A549 (cell line): ENCODE results near the gene PROSER3. TPM values are rescaled to one million over a fixed set of nuclear protein-coding genes. Genes with fewer than 3 reads are reported as not detected.
A peak's percentile ranks its signal among the peaks of the same experiment; 100 is the strongest.

Experiments
- ATAC-seq, 2 experiments: fragments of 200-7000 bp in 1 of 2; fragments of >200 bp in 1 of 2; cut with Nextera tagmentation in 1 of 2; cut with Tn5 transposase in 1 of 2; 3 replicates each; pipeline versions ENCODE4 v1.8.0 to v1.9.1; 2018 to 2020; ENCODE audit warnings: mild to moderate bottlenecking in 1 of 2, moderate library complexity in 1 of 2
- CTCF ChIA-PET: fragments of 300-600 bp; sonication (Branson Sonifier 250); formaldehyde crosslinking; extraction: SDS; loops from one replicate; lab custom pipeline; 2021; ENCODE audit warnings: antibody characterized with exemption, inconsistent platforms; lab: Yijun Ruan, JAX
- POLR2A ChIA-PET: fragments of 350-600 bp; formaldehyde crosslinking; extraction: SDS; loops from one replicate; lab custom pipeline; 2021; ENCODE audit warnings: antibody characterized with exemption, inconsistent platforms; lab: Yijun Ruan, JAX
- DNase-seq, 2 experiments: peaks; one replicate each; pipeline versions ENCODE4 v3.0.0 to v3.0.0-alpha.2; 2011 to 2016; ENCODE audit warnings: low read depth in 1 of 2, low spot score in 1 of 2
- FAIRE-seq: peaks from 2 replicates; lab custom pipeline; 2011; peaks lifted over from hg19 to GRCh38; lab: Jason Lieb, UNC
- H3K27ac ChIP-seq, 2 experiments: fragments of >200 bp; sonication (Bioruptor Twin); formaldehyde crosslinking; 3 replicates each; pipeline ENCODE4 v1.5.1; 2016 to 2017
- H3K4me1 ChIP-seq: fragments of >200 bp; sonication (Bioruptor Twin); formaldehyde crosslinking; 3 replicates; pipeline ENCODE4 v1.6.1; 2016
- H3K4me2 ChIP-seq: fragments of >200 bp; sonication (Bioruptor Twin); formaldehyde crosslinking; 3 replicates; pipeline ENCODE4 v1.6.1; 2016
- H3K4me3 ChIP-seq: fragments of >200 bp; sonication (Bioruptor Twin); formaldehyde crosslinking; 3 replicates; pipeline ENCODE4 v1.5.1; 2016
- H3K9me3 ChIP-seq: fragments of >200 bp; sonication (Bioruptor Twin); formaldehyde crosslinking; 3 replicates; pipeline ENCODE4 v1.6.1; 2016
- BCL3 ChIP-seq: fragments of >200 bp; sonication (Bioruptor Twin); formaldehyde crosslinking; IDR thresholded peaks from 3 replicates; pipeline ENCODE4 v1.6.1; 2016
- BHLHE40 ChIP-seq: IDR thresholded peaks from 2 replicates; pipeline ENCODE4 v1.6.1; 2012; ENCODE audit warnings: low read depth, low read length, inconsistent platforms
- CBX2 ChIP-seq: fragments of 200-600 bp; sonication (generic); IDR thresholded peaks from 2 replicates; pipeline ENCODE4 v1.6.1; 2016; ENCODE audit warnings: low read depth, mild to moderate bottlenecking, borderline replicate concordance
- CBX8 ChIP-seq: fragments of 200-600 bp; sonication (generic); IDR thresholded peaks from 2 replicates; pipeline ENCODE4 v1.6.1; 2016
- CEBPB ChIP-seq, 2 experiments: fragments of >200 bp in 1 of 2; sonication (Bioruptor Twin) in 1 of 2; formaldehyde crosslinking in 1 of 2; IDR thresholded peaks; 2 replicates each; pipeline ENCODE4 v1.6.1; 2012 to 2016
- CHD2 ChIP-seq: fragments of 150-350 bp; IDR thresholded peaks from 2 replicates; pipeline ENCODE4 v1.6.1; 2014; ENCODE audit warnings: low read length; ENCODE audit not compliant: partially characterized antibody
- CHD4 ChIP-seq: fragments of 200-600 bp; sonication (generic); IDR thresholded peaks from 2 replicates; pipeline ENCODE4 v1.6.1; 2016; ENCODE audit warnings: antibody characterized with exemption, mild to moderate bottlenecking, borderline replicate concordance
- ESRRA ChIP-seq: fragments of 150-350 bp; IDR thresholded peaks from 2 replicates; pipeline ENCODE4 v1.6.1; 2014; ENCODE audit warnings: mild to moderate bottlenecking, low read length, borderline replicate concordance
- HOXA7 ChIP-seq: fragments of 250-450 bp; sonication (Bioruptor Pico); IDR thresholded peaks from 2 replicates; pipeline ENCODE4 v1.5.0; 2020; ENCODE audit warnings: mild to moderate bottlenecking, moderate library complexity
- HOXB13 ChIP-seq: fragments of 250-450 bp; sonication (Bioruptor Pico); IDR thresholded peaks from 2 replicates; pipeline ENCODE4 v1.5.0; 2020; ENCODE audit warnings: low read depth, mild to moderate bottlenecking, moderate library complexity
- JUN ChIP-seq, 2 experiments: fragments of >200 bp; sonication (Bioruptor Twin); formaldehyde crosslinking; IDR thresholded peaks; 2 replicates in 1 of 2; 3 replicates in 1 of 2; pipeline ENCODE4 v1.6.1; 2016 to 2017
- JUNB ChIP-seq: fragments of >200 bp; sonication (Bioruptor Twin); formaldehyde crosslinking; IDR thresholded peaks from 2 replicates; pipeline ENCODE4 v1.6.1; 2016
- MAX ChIP-seq: IDR thresholded peaks from 2 replicates; pipeline ENCODE4 v1.6.1; 2012
- MAZ ChIP-seq: fragments of 150-350 bp; IDR thresholded peaks from 2 replicates; pipeline ENCODE4 v1.6.1; 2014; ENCODE audit warnings: antibody characterized with exemption, low read depth, low read length, borderline replicate concordance
- MYC ChIP-seq: IDR thresholded peaks from 2 replicates; pipeline ENCODE4 v1.6.1; 2012; ENCODE audit warnings: mild to moderate bottlenecking, inconsistent platforms, low read length, improper control_type of control experiment, borderline replicate concordance
- NFE2L2 ChIP-seq: fragments of 150-350 bp; conservative IDR thresholded peaks from 2 replicates; pipeline ENCODE4 v1.6.1; 2014; ENCODE audit warnings: low read length
- POLR2AphosphoS2 ChIP-seq: conservative IDR thresholded peaks from 2 replicates; pipeline ENCODE4 v1.6.1; 2012; ENCODE audit warnings: low read length, improper control_type of control experiment, inconsistent platforms
- RCOR1 ChIP-seq: fragments of 150-350 bp; IDR thresholded peaks from 2 replicates; pipeline ENCODE4 v1.6.1; 2014; ENCODE audit warnings: antibody characterized with exemption, low read length, low read depth
- SREBF2 ChIP-seq: fragments of 450-650 bp; IDR thresholded peaks from 2 replicates; pipeline ENCODE4 v1.6.1; 2014; ENCODE audit warnings: mild to moderate bottlenecking, moderate library complexity
- WGBS: methylation state at CpG from one replicate; pipeline ENCODE4 v1.1.6; 2017; ENCODE audit errors: missing lambda C conversion rate; 5-methylcytosine and 5-hydroxymethylcytosine counted together
- polyA minus RNA-seq: library from RNA; depleted of rRNA, polyadenylated mRNA; stranded (reverse); fragments of >200 nt; gene quantifications from 2 replicates; pipeline ENCODE4 v1.2.3, GENCODE V29; 2011; rRNA and poly(A)+ RNA removed
- polyA plus RNA-seq, 4 experiments: library from polyadenylated mRNA; depleted of rRNA in 3 of 4; stranded (reverse); fragments of >200 nt; fragmentation: RNase III in 1 of 4; extraction: RNeasy Plus Mini Kit Qiagen cat#74134 plus additional on column Dnase treatment in 1 of 4; gene quantifications; 2 replicates in 3 of 4; 3 replicates in 1 of 4; pipeline ENCODE4 v1.2.3, GENCODE V29; 2011 to 2017
- TF ChIP-seq, protein P1 (sequence below): fragments of 250-450 bp; sonication (Bioruptor Pico); IDR thresholded peaks from 2 replicates; pipeline ENCODE4 v1.5.0; 2021; ENCODE audit warnings: mild to moderate bottlenecking, moderate library complexity, borderline replicate concordance
- TF ChIP-seq, protein P2 (sequence below): fragments of 250-450 bp; sonication (Bioruptor Pico); IDR thresholded peaks from 2 replicates; pipeline ENCODE4 v1.5.0; 2020; ENCODE audit warnings: low read depth, mild to moderate bottlenecking, moderate library complexity
- TF ChIP-seq, protein P3 (sequence below): fragments of 200-600 bp; sonication (generic); IDR thresholded peaks from 2 replicates; pipeline ENCODE4 v1.6.1; 2016; ENCODE audit warnings: antibody characterized with exemption, mild to moderate bottlenecking, moderate library complexity
- TF ChIP-seq, protein P4 (sequence below): IDR thresholded peaks from 2 replicates; pipeline ENCODE4 v1.6.1; 2012
- TF ChIP-seq, protein P5 (sequence below): fragments of >200 bp; sonication (Bioruptor Twin); formaldehyde crosslinking; IDR thresholded peaks from 2 replicates; pipeline ENCODE4 v1.6.1; 2016
- TF ChIP-seq, protein P6 (sequence below): IDR thresholded peaks from 2 replicates; pipeline ENCODE4 v1.6.1; 2012; ENCODE audit warnings: low read depth, borderline replicate concordance

The PROSER3 gene
- polyA plus RNA-seq (2011; rRNA removed): 19.5 and 30.8 TPM in 2 replicates
- 30.2 and 38.8 TPM in 2 replicates for polyA plus RNA-seq (2012; cell fraction: cytosol; rRNA removed)
- polyA plus RNA-seq (2012; cell fraction: nucleus; rRNA removed): 137 and 148 TPM in 2 replicates
- polyA plus RNA-seq (2017; fragmentation: RNase III; extraction: RNeasy Plus Mini Kit Qiagen cat#74134 plus additional on column Dnase treatment): 24.4 to 27.6 TPM (median 25.3 TPM) in 3 replicates
- 41.9 and 46.2 TPM in 2 replicates for polyA minus RNA-seq

DNA sequence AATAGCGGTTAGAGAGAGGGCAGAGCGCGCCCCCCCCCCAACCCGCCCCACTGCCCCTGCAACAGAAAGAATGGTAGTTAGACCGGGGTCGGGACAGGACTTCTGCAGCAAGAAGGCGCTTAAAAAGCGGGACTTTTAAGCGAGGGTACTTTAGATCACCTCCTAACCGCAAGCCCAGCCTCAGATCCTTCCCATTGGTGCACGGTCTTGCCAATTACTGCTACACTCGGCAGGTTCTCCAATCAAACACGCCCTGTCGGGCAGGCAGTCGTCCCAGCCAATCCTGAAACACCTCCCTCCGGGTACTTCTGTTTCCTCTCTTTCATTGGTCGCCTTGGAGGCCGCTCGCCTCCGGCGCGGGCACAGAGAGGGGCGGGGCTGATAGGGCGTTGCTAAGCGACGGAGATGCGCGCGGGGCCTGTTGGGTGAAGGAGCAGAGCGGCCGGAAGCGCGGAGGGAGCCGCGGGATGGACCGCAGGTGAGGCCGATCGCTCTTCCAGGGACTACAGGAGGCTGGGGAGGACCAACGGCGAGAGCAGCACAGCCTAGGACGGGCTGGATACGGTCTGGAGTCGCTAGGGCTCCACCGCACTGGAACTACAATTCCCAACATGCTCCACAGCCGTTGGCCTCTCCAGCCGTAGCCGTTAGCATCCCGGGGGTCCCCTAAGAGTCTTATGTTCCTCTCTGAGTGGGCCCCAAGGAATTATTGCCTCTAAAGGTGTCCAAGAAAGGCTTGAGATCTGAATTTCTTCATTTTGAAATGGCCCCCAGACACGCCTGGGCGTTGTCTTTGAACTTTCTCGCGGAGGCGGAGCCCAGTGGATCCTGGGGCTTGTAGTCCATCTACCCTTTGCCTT, at the start of gene PROSER3:
Gene PROSER3 (plus strand): TSS at position 428 of the 860 bp plus-strand sequence. CDS start 40 bp downstream, at position 468.
- peaks cover 25% of the 10 kb centered on the region for H3K4me1 ChIP-seq
- peak within 1 kb of the TSS; percentile 71 for H3K4me3 ChIP-seq
- ChIA-PET POLR2A (interaction anchor here (0.6 to 2.3 kb wide), 11 partner anchors 10 to 173 kb away, joined by 3 to 35 read pairs (median 4); partner anchors contain the start of genes LIN37, PSENEN and U2AF1L4), CTCF (interaction anchor here (0.6 to 1.3 kb wide), 3 partner anchors 10 to 1717 kb away, joined by 3 to 6 read pairs (median 3); partner anchors contain the start of gene LIN37)
- WGBS: 1% methylated on average over 53 of the region's 53 CpGs
- peak within 1 kb of the TSS; percentile 89 for H3K4me2 ChIP-seq
- ATAC-seq (peak; percentile 91 to 98), FAIRE-seq (peak; percentile 100), DNase-seq (peak; percentile 100)
- no peaks in the 10 kb centered on the region for H3K9me3 ChIP-seq
- H3K27ac ChIP-seq: peak within 1 kb of the TSS; percentile 87 to 93
- TF ChIP-seq RCOR1 (0 out of 2 replicates have a peak, but pooled peaks have one; percentile 12), ESRRA (no peak), BHLHE40 (no peak), CEBPB (IDR thresholded peaks at IDR 0.05) (no peak; a peak in 1 of 4 replicates), HOXA7 (no peak), MYC (no peak), MAX (no peak; the same call in 1 of the 2 replicates), CBX2 (no peak), POLR2AphosphoS2 (no peak), BCL3 (peak; percentile 73; the same call in 1 of the 3 replicates), SREBF2 (peak; percentile 35; the same call in 1 of the 2 replicates), MAZ (no peak; the same call in 1 of the 2 replicates), CHD2 (peak; percentile 56), JUNB (no peak), NFE2L2 (no peak), CHD4 (no peak), CBX8 (no peak), HOXB13 (no peak), JUN (IDR thresholded peaks at IDR 0.05) (peak in 1 of 2 experiments; percentile 74; a peak in 3 of 5 replicates)
- TF ChIP-seq, protein P1, sequence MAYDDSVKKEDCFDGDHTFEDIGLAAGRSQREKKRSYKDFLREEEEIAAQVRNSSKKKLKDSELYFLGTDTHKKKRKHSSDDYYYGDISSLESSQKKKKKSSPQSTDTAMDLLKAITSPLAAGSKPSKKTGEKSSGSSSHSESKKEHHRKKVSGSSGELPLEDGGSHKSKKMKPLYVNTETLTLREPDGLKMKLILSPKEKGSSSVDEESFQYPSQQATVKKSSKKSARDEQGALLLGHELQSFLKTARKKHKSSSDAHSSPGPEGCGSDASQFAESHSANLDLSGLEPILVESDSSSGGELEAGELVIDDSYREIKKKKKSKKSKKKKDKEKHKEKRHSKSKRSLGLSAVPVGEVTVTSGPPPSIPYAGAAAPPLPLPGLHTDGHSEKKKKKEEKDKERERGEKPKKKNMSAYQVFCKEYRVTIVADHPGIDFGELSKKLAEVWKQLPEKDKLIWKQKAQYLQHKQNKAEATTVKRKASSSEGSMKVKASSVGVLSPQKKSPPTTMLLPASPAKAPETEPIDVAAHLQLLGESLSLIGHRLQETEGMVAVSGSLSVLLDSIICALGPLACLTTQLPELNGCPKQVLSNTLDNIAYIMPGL (CRISPR knock-in tag): no peak
- TF ChIP-seq, protein P2, sequence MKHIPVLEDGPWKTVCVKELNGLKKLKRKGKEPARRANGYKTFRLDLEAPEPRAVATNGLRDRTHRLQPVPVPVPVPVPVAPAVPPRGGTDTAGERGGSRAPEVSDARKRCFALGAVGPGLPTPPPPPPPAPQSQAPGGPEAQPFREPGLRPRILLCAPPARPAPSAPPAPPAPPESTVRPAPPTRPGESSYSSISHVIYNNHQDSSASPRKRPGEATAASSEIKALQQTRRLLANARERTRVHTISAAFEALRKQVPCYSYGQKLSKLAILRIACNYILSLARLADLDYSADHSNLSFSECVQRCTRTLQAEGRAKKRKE (CRISPR knock-in tag): no peak
- TF ChIP-seq, protein P3, sequence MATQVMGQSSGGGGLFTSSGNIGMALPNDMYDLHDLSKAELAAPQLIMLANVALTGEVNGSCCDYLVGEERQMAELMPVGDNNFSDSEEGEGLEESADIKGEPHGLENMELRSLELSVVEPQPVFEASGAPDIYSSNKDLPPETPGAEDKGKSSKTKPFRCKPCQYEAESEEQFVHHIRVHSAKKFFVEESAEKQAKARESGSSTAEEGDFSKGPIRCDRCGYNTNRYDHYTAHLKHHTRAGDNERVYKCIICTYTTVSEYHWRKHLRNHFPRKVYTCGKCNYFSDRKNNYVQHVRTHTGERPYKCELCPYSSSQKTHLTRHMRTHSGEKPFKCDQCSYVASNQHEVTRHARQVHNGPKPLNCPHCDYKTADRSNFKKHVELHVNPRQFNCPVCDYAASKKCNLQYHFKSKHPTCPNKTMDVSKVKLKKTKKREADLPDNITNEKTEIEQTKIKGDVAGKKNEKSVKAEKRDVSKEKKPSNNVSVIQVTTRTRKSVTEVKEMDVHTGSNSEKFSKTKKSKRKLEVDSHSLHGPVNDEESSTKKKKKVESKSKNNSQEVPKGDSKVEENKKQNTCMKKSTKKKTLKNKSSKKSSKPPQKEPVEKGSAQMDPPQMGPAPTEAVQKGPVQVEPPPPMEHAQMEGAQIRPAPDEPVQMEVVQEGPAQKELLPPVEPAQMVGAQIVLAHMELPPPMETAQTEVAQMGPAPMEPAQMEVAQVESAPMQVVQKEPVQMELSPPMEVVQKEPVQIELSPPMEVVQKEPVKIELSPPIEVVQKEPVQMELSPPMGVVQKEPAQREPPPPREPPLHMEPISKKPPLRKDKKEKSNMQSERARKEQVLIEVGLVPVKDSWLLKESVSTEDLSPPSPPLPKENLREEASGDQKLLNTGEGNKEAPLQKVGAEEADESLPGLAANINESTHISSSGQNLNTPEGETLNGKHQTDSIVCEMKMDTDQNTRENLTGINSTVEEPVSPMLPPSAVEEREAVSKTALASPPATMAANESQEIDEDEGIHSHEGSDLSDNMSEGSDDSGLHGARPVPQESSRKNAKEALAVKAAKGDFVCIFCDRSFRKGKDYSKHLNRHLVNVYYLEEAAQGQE: no peak; the same call in 1 of the 2 replicates
- TF ChIP-seq, protein P4, sequence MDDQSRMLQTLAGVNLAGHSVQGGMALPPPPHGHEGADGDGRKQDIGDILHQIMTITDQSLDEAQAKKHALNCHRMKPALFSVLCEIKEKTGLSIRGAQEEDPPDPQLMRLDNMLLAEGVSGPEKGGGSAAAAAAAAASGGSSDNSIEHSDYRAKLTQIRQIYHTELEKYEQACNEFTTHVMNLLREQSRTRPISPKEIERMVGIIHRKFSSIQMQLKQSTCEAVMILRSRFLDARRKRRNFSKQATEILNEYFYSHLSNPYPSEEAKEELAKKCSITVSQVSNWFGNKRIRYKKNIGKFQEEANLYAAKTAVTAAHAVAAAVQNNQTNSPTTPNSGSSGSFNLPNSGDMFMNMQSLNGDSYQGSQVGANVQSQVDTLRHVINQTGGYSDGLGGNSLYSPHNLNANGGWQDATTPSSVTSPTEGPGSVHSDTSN: peak; percentile 99
- TF ChIP-seq, protein P5, sequence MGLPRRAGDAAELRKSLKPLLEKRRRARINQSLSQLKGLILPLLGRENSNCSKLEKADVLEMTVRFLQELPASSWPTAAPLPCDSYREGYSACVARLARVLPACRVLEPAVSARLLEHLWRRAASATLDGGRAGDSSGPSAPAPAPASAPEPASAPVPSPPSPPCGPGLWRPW: no peak
- TF ChIP-seq, protein P6, sequence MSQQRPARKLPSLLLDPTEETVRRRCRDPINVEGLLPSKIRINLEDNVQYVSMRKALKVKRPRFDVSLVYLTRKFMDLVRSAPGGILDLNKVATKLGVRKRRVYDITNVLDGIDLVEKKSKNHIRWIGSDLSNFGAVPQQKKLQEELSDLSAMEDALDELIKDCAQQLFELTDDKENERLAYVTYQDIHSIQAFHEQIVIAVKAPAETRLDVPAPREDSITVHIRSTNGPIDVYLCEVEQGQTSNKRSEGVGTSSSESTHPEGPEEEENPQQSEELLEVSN: 0 out of 2 replicates have a peak, but pooled peaks have one; percentile 5
